GM12892 (cell line): ENCODE data around the gene DDN.

ENCODE experiments used
- POLR2A ChIP-seq: IDR thresholded peaks from 2 replicates; pipeline ENCODE4 v1.6.1; 2011; ENCODE audit warnings: low read depth, low read length, control low read depth
- POLR2AphosphoS5 ChIP-seq: IDR thresholded peaks from 2 replicates; pipeline ENCODE4 v1.6.1; 2011; ENCODE audit warnings: low read depth, low read length, control low read depth

- no peak for TF ChIP-seq POLR2A
- TF ChIP-seq POLR2AphosphoS5 = no peak
These were observed 42.7 kb downstream of the DDN start for GRCh38 chr12:48956279-48957140.
